Tibial nerve (tissue), 4 donors: ENCODE results near the gene METRN.

ENCODE experiments used
- EP300 ChIP-seq, 2 donors: sonication (generic); formaldehyde crosslinking; IDR thresholded peaks; one replicate each; pipeline ENCODE4 v1.6.1; 2017; ENCODE audit warnings: antibody characterized with exemption in 2 of 2, mild to moderate bottlenecking in 1 of 2
- POLR2A ChIP-seq, 2 donors: fragments of 450-650 bp; IDR thresholded peaks; one replicate each; pipeline ENCODE4 v1.6.1; 2017; ENCODE audit warnings: antibody characterized with exemption in 2 of 2, mild to moderate bottlenecking in 2 of 2, moderate library complexity in 2 of 2
- TF ChIP-seq, protein P1 (sequence below), 5 experiments: fragments of 200-600 bp in 3 of 5; fragments of 450-650 bp in 2 of 5; sonication (generic) in 3 of 5; IDR thresholded peaks; one replicate each; pipeline ENCODE4 v1.5.1; 2016 to 2019; ENCODE audit warnings: antibody characterized with exemption in 5 of 5, mild to moderate bottlenecking in 3 of 5, moderate library complexity in 2 of 5

DNA sequence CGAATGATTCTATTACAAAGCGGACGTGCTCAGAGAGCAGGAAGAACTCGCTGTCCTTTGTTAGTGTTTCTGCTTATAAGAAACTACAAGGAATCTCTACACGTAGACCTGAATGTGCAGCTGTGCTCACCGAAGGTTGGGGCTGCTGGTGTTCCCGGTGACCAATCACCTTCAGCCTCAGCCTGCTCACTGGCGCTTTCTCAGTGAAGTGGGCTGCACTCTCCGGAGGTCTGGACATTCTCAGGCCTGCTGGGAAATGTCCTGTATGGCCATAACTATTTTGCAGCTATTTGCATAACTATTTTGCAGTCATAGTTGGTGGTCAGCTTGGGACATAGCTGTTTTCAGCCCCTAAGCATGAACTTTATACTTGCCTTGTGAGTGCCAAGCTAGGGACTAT is 35.6 kb downstream of the METRN start:
- TF ChIP-seq, protein P1, sequence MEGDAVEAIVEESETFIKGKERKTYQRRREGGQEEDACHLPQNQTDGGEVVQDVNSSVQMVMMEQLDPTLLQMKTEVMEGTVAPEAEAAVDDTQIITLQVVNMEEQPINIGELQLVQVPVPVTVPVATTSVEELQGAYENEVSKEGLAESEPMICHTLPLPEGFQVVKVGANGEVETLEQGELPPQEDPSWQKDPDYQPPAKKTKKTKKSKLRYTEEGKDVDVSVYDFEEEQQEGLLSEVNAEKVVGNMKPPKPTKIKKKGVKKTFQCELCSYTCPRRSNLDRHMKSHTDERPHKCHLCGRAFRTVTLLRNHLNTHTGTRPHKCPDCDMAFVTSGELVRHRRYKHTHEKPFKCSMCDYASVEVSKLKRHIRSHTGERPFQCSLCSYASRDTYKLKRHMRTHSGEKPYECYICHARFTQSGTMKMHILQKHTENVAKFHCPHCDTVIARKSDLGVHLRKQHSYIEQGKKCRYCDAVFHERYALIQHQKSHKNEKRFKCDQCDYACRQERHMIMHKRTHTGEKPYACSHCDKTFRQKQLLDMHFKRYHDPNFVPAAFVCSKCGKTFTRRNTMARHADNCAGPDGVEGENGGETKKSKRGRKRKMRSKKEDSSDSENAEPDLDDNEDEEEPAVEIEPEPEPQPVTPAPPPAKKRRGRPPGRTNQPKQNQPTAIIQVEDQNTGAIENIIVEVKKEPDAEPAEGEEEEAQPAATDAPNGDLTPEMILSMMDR (IDR thresholded peaks at IDR 0.05) = no peak
- no peak for TF ChIP-seq POLR2A (IDR thresholded peaks at IDR 0.05)
- TF ChIP-seq EP300 (IDR thresholded peaks at IDR 0.05) = no peak
